IMR-90 (cell line): Measurements from ENCODE around the gene VAT1. TPM values are rescaled to one million over a fixed set of nuclear protein-coding genes. Genes with fewer than 3 reads are reported as not detected.

ENCODE experiments used
- ATAC-seq: fragments of 200-7000 bp; cut with Tn5 transposase; 2 replicates; pipeline ENCODE4 v1.9.1; 2020; ENCODE audit warnings: low read depth, mild to moderate bottlenecking, moderate library complexity
- BruUV-seq: library from RNA; stranded (reverse); fragments of 400-500 nt; replicated peaks from 2 replicates; lab custom pipeline; 2021; lab: Mats Ljungman, UMichigan
- CTCF ChIA-PET: fragments of 300-600 bp; formaldehyde crosslinking; extraction: SDS; loops from one replicate; lab custom pipeline; 2021; ENCODE audit warnings: antibody characterized with exemption; lab: Yijun Ruan, JAX
- POLR2A ChIA-PET: fragments of 300-600 bp; sonication (Branson Sonifier 250); formaldehyde crosslinking; loops from one replicate; lab custom pipeline; 2022; ENCODE audit warnings: antibody characterized with exemption; ENCODE audit not compliant: unreplicated experiment; lab: Charles Lee
- DNase-seq: peaks from one replicate; pipeline ENCODE4 v3.0.0; 2013
- H2AFZ ChIP-seq: replicated peaks from 2 replicates; pipeline ENCODE3; 2013; ENCODE audit warnings: low read length, mild to moderate bottlenecking; ENCODE audit not compliant: poor library complexity
- H2AK5ac ChIP-seq: 2 replicates; pipeline ENCODE4 v1.6.1; 2013; ENCODE audit warnings: low read depth, low read length, inconsistent platforms
- H2AK9ac ChIP-seq: replicated peaks from 2 replicates; pipeline ENCODE3; 2013; ENCODE audit warnings: mild to moderate bottlenecking, low read depth, low read length, moderate library complexity; ENCODE audit not compliant: poor library complexity
- H2BK120ac ChIP-seq: 2 replicates; pipeline ENCODE4 v1.6.1; 2013; ENCODE audit warnings: low read depth, low read length, inconsistent platforms
- H2BK15ac ChIP-seq: 3 replicates; pipeline ENCODE4 v1.6.1; 2013; ENCODE audit warnings: low read depth, low read length, inconsistent platforms
- H2BK20ac ChIP-seq: 2 replicates; pipeline ENCODE4 v1.6.1; 2013; ENCODE audit warnings: low read depth, mild to moderate bottlenecking, inconsistent platforms, low read length, moderate library complexity
- H2BK5ac ChIP-seq: 2 replicates; pipeline ENCODE4 v1.6.1; 2013; ENCODE audit warnings: mild to moderate bottlenecking, low read depth, low read length, inconsistent platforms; ENCODE audit not compliant: poor library complexity, severe bottlenecking
- H3K14ac ChIP-seq: replicated peaks from 2 replicates; pipeline ENCODE4 v1.6.1; 2013; ENCODE audit warnings: low read depth, low read length, inconsistent platforms
- H3K18ac ChIP-seq: 2 replicates; pipeline ENCODE4 v1.6.1; 2013; ENCODE audit warnings: low read depth, low read length, control low read depth
- H3K23ac ChIP-seq: 2 replicates; pipeline ENCODE4 v1.6.1; 2013; ENCODE audit warnings: low read depth, low read length, inconsistent platforms
- H3K27ac ChIP-seq: 2 replicates; pipeline ENCODE4 v1.5.1; 2013; ENCODE audit warnings: mild to moderate bottlenecking, control low read depth, low read length; ENCODE audit not compliant: insufficient read depth
- H3K27me3 ChIP-seq: 2 replicates; pipeline ENCODE4 v1.6.1; 2013; ENCODE audit warnings: low read length; ENCODE audit not compliant: control insufficient read depth, insufficient read depth
- H3K36me3 ChIP-seq: 2 replicates; pipeline ENCODE4 v1.6.1; 2013; ENCODE audit warnings: low read length, mixed read lengths; ENCODE audit not compliant: control insufficient read depth, insufficient read depth
- H3K4ac ChIP-seq: 2 replicates; pipeline ENCODE4 v1.6.1; 2013; ENCODE audit warnings: low read depth, low read length, inconsistent platforms
- H3K4me1 ChIP-seq: 2 replicates; pipeline ENCODE4 v1.6.1; 2013; ENCODE audit warnings: low read length, mixed read lengths; ENCODE audit not compliant: control insufficient read depth, insufficient read depth
- H3K4me2 ChIP-seq: 2 replicates; pipeline ENCODE4 v1.6.1; 2013; ENCODE audit warnings: low read depth, mild to moderate bottlenecking, control low read depth, low read length, moderate library complexity
- H3K4me3 ChIP-seq: 2 replicates; pipeline ENCODE4 v1.5.1; 2013; ENCODE audit warnings: low read depth, mild to moderate bottlenecking, control low read depth, low read length, moderate library complexity; ENCODE audit not compliant: insufficient read depth
- H3K56ac ChIP-seq: 2 replicates; pipeline ENCODE4 v1.6.1; 2013; ENCODE audit warnings: low read length, inconsistent platforms; ENCODE audit not compliant: insufficient read depth; ENCODE audit errors: extremely low read depth
- H3K79me1 ChIP-seq, 2 experiments: 2 replicates each; pipeline ENCODE4 v1.6.1; 2013; ENCODE audit warnings: low read length in 2 of 2, inconsistent platforms in 1 of 2, low read depth in 1 of 2
- H3K9ac ChIP-seq: 2 replicates; pipeline ENCODE4 v1.6.1; 2013; ENCODE audit warnings: low read depth, low read length, control low read depth
- H3K9me1 ChIP-seq: 2 replicates; pipeline ENCODE4 v1.6.1; 2013; ENCODE audit warnings: low read length, inconsistent platforms; ENCODE audit not compliant: insufficient read depth
- H3K9me3 ChIP-seq: 2 replicates; pipeline ENCODE4 v1.6.1; 2013; ENCODE audit warnings: low read length; ENCODE audit not compliant: control insufficient read depth, insufficient read depth
- H4K20me1 ChIP-seq: 2 replicates; pipeline ENCODE4 v1.6.1; 2013; ENCODE audit warnings: low read length, inconsistent platforms; ENCODE audit not compliant: insufficient read depth
- H4K5ac ChIP-seq: 2 replicates; pipeline ENCODE4 v1.6.1; 2013; ENCODE audit warnings: mild to moderate bottlenecking, low read depth, low read length, control low read depth
- H4K8ac ChIP-seq, 2 experiments: 2 replicates each; pipeline ENCODE4 v1.6.1; 2013; ENCODE audit warnings: low read depth in 2 of 2, low read length in 2 of 2, control low read depth in 1 of 2, inconsistent platforms in 1 of 2
- H4K91ac ChIP-seq: 2 replicates; pipeline ENCODE4 v1.6.1; 2013; ENCODE audit warnings: low read depth, low read length, inconsistent platforms; ENCODE audit not compliant: insufficient read depth
- BHLHE40 ChIP-seq: fragments of 150-350 bp; IDR thresholded peaks from 2 replicates; pipeline ENCODE4 v1.6.1; 2016; ENCODE audit warnings: mild to moderate bottlenecking, low read depth, low read length
- CEBPB ChIP-seq: IDR thresholded peaks from 2 replicates; pipeline ENCODE4 v1.6.1; 2012; ENCODE audit warnings: low read depth, low read length, improper control_type of control experiment
- CHD1 ChIP-seq: IDR thresholded peaks from 2 replicates; pipeline ENCODE4 v1.6.1; 2012; ENCODE audit warnings: low read depth, low read length, improper control_type of control experiment
- CTCF ChIP-seq: conservative IDR thresholded peaks from 2 replicates; pipeline ENCODE4 v1.5.1; 2012; ENCODE audit warnings: mild to moderate bottlenecking, low read depth, low read length, improper control_type of control experiment
- ELK1 ChIP-seq: fragments of 150-350 bp; IDR thresholded peaks from 2 replicates; pipeline ENCODE4 v1.6.1; 2016; ENCODE audit warnings: low read depth, mild to moderate bottlenecking, low read length, moderate library complexity, borderline replicate concordance
- FOS ChIP-seq: fragments of 150-350 bp; IDR thresholded peaks from 2 replicates; pipeline ENCODE4 v1.6.1; 2016; ENCODE audit warnings: low read depth, low read length
- MAFK ChIP-seq: IDR thresholded peaks from 2 replicates; pipeline ENCODE4 v1.6.1; 2012; ENCODE audit warnings: low read depth, low read length, improper control_type of control experiment
- MAZ ChIP-seq: IDR thresholded peaks from 2 replicates; pipeline ENCODE4 v1.6.1; 2012; ENCODE audit warnings: low read depth, mild to moderate bottlenecking, low read length, improper control_type of control experiment, moderate library complexity, borderline replicate concordance
- MXI1 ChIP-seq: IDR thresholded peaks from 2 replicates; pipeline ENCODE4 v1.6.1; 2012; ENCODE audit warnings: low read depth, mild to moderate bottlenecking, low read length, moderate library complexity, borderline replicate concordance
- NFE2L2 ChIP-seq: fragments of 150-350 bp; IDR thresholded peaks from 2 replicates; pipeline ENCODE4 v1.6.1; 2016; ENCODE audit warnings: low read depth, mild to moderate bottlenecking, low read length
- POLR2A ChIP-seq: IDR thresholded peaks from 2 replicates; pipeline ENCODE4 v1.6.1; 2012; ENCODE audit warnings: mild to moderate bottlenecking, low read depth, low read length
- RAD21 ChIP-seq: IDR thresholded peaks from 2 replicates; pipeline ENCODE4 v1.6.1; 2012; ENCODE audit warnings: low read length, improper control_type of control experiment
- RCOR1 ChIP-seq: IDR thresholded peaks from 2 replicates; pipeline ENCODE4 v1.6.1; 2012; ENCODE audit warnings: mild to moderate bottlenecking, low read length, improper control_type of control experiment; ENCODE audit not compliant: insufficient replicate concordance
- RFX5 ChIP-seq: IDR thresholded peaks from 2 replicates; pipeline ENCODE4 v1.8.0; 2012; ENCODE audit warnings: low read depth, mild to moderate bottlenecking, low read length, moderate library complexity
- SMC3 ChIP-seq: fragments of 150-350 bp; IDR thresholded peaks from 2 replicates; pipeline ENCODE4 v1.6.1; 2016; ENCODE audit warnings: low read depth, mild to moderate bottlenecking, antibody characterized with exemption, low read length, moderate library complexity
- USF2 ChIP-seq: fragments of 150-350 bp; IDR thresholded peaks from 2 replicates; pipeline ENCODE4 v1.6.1; 2017; ENCODE audit warnings: mild to moderate bottlenecking, antibody characterized with exemption, low read length, low read depth
- WGBS, 2 experiments: methylation state at CpG; one replicate each; pipeline versions ENCODE4 v1.1.5 to v1.1.7; 2013; ENCODE audit warnings: missing lambda C conversion rate in 2 of 2; ENCODE audit not compliant: insufficient read length in 1 of 2; ENCODE audit errors: extremely low coverage in 2 of 2; 5-methylcytosine and 5-hydroxymethylcytosine counted together
- dilution Hi-C: fragments of 300-500 bp; cut with HindIII; formaldehyde crosslinking; loops from one replicate; pipeline ENCODE4 v1.14.3; 2018; ENCODE audit warnings: low sequenced_read_pairs; ENCODE audit not compliant: unreplicated experiment
- in situ Hi-C: fragments of 300-500 bp; cut with MboI; formaldehyde crosslinking; loops from 3 replicates; pipeline ENCODE4 v1.14.3; 2019; ENCODE audit warnings: low sequenced_read_pairs, inconsistent platforms, mixed read lengths
- intact Hi-C: fragments of 100-400 bp; cut with micrococcal nuclease; formaldehyde crosslinking; loops from 2 replicates; pipeline ENCODE4 v1.10.0; 2022
- polyA plus RNA-seq, 3 experiments: library from polyadenylated mRNA; depleted of rRNA; stranded (reverse); fragments of >200 nt; gene quantifications; 2 replicates each; pipeline ENCODE4 v1.2.3, GENCODE V29; 2012; ENCODE audit warnings: low replicate concordance in 1 of 3
- total RNA-seq: library from RNA; depleted of rRNA; stranded (reverse); fragments of >200 nt; gene quantifications from 2 replicates; pipeline ENCODE4 v1.2.3, GENCODE V29; 2012

The VAT1 gene
- total and polyA plus RNA-seq, 2 of the 4 experiments (the other 2 are of a cell fraction), result 97.3 to 101 TPM

- no peak overlapping the region for H3K4me3 ChIP-seq
- peaks cover 6% of the 10 kb centered on the region; the same call in 1 of the 2 replicates for H3K4me1 ChIP-seq
- H3K27ac ChIP-seq, result no peak overlapping the region
- no peak overlapping the region for H4K91ac ChIP-seq
- no peaks in the 10 kb centered on the region for H3K79me1 ChIP-seq
- no peaks in the 10 kb centered on the region for H3K9me3 ChIP-seq
- no peak overlapping the region for H2BK120ac ChIP-seq
- H4K8ac ChIP-seq, result no peak overlapping the region
- intact Hi-C loops (no loop called here), in situ Hi-C loops (no loop called here), dilution Hi-C loops (no loop called here)
- H2AK9ac ChIP-seq, result no peak overlapping the region
- no peak overlapping the region for H4K5ac ChIP-seq
- no peak overlapping the region for H3K23ac ChIP-seq
- TF ChIP-seq CEBPB (no peak), BHLHE40 (no peak), SMC3 (no peak), CTCF (no peak), RCOR1 (no peak), RAD21 (no peak), ELK1 (no peak), RFX5 (no peak), MAFK (no peak), MAZ (no peak), NFE2L2 (no peak), POLR2A (no peak), MXI1 (no peak), USF2 (no peak), CHD1 (no peak), FOS (no peak)
- H3K9me1 ChIP-seq, result no peaks in the 10 kb centered on the region; the same call in 1 of the 2 replicates
- no peak overlapping the region for H3K56ac ChIP-seq
- no peak overlapping the region for H3K14ac ChIP-seq
- H3K9ac ChIP-seq, result no peak overlapping the region
- no peaks in the 10 kb centered on the region for H3K36me3 ChIP-seq
- no TSS peak for BruUV-seq
- H3K18ac ChIP-seq, result no peak overlapping the region
- no peak overlapping the region for H2BK5ac ChIP-seq
- no peaks in the 10 kb centered on the region for H4K20me1 ChIP-seq
- H2BK20ac ChIP-seq, result no peak overlapping the region
- no peak for ATAC-seq
- no peak overlapping the region for H2AFZ ChIP-seq
- WGBS, 2 experiments, result no CpG with 5 or more reads among the region's 3 CpGs
- ChIA-PET POLR2A (interaction anchor here (0.5 kb wide), 1 partner anchor 67 kb away, joined by 3 read pairs; no protein-coding TSS in a partner anchor), CTCF (no interaction called here)
- no peak overlapping the region for H2AK5ac ChIP-seq
- no peak overlapping the region for H3K4ac ChIP-seq
- H3K27me3 ChIP-seq, result no peaks in the 10 kb centered on the region
- H3K4me2 ChIP-seq, result no peak overlapping the region
- no peak overlapping the region for H2BK15ac ChIP-seq
- no peak for DNase-seq
Measured at GRCh38 chr17:43031666-43032065, 9.5 kb upstream of the VAT1 start.
